Stimulated activated CD4-positive, alpha-beta T cell treated with anti-CD3 and anti-CD28 coated beads, Interleukin-12 subunit alpha, Interleukin-12 subunit beta, amount 100 ng/mL, for 24 hours (primary cell): ENCODE results near the gene SORCS1.

Source experiments
- DNase-seq, 2 experiments: peaks; one replicate each; pipeline ENCODE4 v3.0.0-alpha.2; 2020; ENCODE audit warnings: low read depth in 2 of 2

SORCS1 gene

DNA sequence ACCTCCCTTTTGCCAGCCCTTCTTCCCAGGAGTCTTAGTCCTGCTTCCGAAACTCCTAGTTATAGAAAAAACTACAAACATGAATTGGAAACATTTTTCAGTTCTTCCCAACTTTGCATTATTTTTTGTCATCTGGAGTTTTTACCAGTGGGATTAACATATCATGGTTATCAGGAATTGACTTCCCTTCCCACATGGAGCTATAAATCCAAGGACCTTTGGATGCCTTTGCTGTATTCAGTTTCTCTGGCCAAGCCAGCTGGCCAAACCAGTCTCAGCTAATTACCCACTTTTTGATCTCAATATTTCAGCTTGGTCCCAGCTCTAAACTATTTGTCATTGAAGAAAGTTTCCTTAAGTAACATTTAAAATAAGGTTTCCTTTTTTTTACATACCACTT lies 570.6 kb downstream of the SORCS1 start:
- DNase-seq, result no peak

DNA sequence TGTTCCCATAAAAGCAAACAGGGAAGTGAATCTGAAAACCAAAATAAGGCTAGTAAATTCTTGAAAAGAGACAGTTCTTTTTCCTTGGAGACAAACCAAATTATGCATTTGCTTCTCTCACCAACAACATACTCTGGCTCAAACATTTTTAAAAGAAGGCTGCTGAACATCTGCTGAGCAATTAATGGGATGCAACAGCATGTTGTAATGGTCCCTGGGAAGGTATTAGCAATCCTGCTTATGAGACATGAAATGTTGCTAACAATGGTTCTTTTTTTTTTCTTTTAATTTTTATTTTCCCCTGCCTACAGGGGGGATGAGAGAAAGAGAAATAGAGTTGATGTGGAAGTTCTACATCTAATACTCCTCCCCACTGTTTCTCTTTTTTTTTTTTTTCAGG lies 572.1 kb downstream of the SORCS1 start:
- no peak for DNase-seq

DNA sequence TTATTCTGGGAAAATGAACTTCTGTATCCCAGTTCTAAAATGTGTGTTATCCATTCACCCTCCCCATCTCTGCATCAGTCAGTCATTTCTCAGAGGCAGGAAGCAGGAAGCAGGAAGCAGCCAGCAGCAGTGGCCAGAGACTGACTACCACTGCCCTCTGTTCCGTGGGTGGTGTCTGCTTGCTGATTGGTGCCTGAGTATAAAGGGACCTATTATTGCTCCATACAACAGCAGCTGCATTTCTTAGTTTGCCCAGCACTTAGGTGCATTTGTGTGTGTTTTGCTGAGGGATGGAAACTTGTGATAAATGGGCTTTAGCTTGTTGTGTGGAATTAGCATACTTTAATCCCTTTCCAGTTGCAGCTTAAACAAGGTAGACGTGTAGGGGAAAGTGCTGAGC lies 582.2 kb downstream of the SORCS1 start:
- no peak for DNase-seq

- no peak for DNase-seq
Observed at GRCh38 chr10:106577756-106578155, 586.8 kb downstream of the SORCS1 start.

- DNase-seq, result no peak
Observed at GRCh38 chr10:106577266-106577665, 587.2 kb downstream of the SORCS1 start.

GRCh38 chr10:106576534-106576933 lies 588.0 kb downstream of the SORCS1 start:
- DNase-seq, result no peak

GRCh38 chr10:106573106-106573505 lies 591.4 kb downstream of the SORCS1 start:
- no peak for DNase-seq

DNA sequence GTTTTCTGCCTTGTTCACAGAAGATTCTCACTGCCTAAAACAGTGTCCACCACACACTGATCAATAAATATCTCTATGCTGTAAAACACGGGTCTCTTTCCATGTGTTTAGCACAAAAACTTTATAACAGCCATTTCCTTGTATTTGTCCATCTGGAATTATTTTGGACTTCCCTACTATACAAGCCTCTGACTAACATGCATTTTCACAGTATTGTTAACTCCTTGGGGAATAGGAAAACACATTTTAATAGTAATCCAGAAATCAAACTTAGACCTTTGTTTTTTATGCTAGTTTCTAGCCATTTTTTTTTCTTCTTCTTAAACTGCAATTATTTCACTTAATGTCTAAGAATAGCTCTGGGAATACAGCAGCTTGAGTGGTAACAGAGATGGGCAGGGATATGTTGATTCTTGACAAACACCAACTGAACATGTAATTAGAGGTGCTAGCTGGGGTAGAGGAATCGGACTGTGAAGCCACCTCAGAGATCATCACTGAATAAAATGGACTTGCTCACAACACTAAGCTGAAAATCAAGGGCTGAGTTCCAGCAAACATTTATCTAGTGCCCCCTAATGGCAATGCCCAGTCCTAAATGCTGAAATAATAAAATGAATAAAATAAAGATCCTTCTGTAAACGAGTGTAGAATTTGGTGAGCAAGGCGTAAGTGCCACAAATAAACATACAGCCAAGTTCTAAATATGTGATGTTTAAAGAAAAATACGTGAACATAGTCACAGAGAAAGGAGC lies 593.1 kb downstream of the SORCS1 start:
- no peak for DNase-seq

DNA sequence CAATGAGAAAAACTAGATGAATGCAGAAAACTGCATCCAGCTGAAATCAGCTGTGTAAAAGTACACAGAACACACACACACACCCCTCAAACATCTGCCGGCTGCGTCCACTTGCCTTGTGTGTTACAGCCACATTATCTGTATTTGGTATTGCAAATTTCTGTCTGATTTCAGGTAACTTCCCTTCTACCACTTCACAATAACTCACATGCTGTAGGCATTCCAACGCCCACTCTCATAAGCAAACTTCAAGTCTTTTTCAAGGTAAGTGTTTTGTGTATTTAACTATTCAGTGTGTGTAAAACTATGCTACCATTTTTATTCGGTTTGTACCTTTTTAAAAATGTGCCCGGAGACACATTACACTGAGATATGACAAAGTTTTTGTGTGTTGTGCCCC lies 594.2 kb downstream of the SORCS1 start:
- no peak for DNase-seq

DNA sequence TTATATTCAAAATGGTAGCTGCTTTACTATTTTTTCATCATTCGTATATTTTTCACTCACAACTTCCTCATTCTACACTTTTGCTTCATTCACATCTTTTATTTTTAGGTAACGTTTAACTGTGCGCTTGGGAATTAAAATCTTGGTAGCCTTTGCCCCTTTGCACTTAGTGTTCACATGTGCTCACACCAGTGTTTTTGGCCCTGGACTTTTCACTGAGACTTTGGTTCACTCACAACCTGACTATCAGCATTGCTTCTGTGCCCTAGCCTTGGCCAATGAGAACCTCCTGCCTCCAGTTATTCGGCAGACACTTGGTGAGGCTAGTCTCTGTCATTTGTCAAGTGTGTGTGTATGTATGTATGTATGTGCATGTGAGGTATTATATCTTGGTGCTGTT lies 596.9 kb downstream of the SORCS1 start:
- no peak for DNase-seq

DNA sequence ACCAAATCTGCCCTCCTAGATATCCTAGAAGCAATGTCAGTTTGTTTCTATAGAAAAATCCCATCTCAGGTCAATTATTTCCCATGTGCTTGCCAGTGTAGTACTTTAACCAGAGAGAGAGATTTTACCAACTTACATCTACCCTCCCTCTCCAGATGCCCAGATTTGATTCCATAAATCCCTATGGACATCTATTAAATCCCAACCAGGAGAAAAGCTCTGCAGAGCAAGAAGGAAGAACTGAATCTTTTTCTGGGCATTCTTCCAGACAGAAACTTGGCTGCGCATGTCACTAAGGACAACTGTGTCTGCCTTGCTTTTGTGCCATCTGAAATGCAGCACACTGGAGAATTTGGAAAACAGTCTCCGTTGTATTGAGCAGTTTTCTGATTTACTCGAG lies 597.6 kb downstream of the SORCS1 start:
- DNase-seq, result no peak

GRCh38 chr10:106565546-106565945 lies 599.0 kb downstream of the SORCS1 start:
- no peak for DNase-seq

DNA sequence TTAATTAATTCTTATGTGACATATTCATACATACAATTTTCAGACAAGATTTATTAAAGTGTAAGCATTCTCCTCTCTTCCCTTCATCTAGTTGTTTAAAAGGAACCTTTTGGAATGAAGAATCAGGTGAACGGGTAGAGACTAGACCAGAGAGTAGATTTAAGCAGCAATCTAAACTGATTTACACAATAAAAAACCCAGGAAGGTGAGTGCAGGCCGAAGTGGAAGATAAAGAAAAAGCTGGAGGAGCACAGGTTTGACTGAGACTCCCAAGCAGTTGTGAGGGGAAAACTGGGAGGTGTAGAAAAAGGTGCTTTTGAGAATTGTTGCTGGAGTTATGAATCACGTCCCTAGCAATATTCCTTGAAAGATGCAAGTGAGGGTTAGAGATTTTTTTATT lies 601.1 kb downstream of the SORCS1 start:
- no peak for DNase-seq

- no peak for DNase-seq
Observed at GRCh38 chr10:106560925-106561640, 603.4 kb downstream of the SORCS1 start.

DNA sequence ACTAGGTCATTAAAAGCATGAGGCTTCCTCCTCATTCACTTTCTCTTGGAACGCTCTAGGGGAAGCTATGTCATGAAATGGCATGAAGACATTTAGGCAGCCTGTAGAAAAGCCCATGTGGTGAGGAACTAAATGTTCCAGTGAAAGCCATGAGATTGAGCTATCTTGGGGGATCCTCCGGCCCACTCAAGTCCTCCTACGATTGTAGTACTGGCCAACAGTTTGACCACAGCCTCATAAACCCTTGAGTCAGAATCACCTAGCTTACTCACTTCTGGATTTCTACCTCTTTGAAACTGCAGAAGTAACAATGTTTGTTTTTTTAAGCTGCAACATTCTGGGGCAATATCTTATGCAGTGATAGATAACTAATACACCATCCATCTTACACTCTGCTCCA lies 605.1 kb downstream of the SORCS1 start:
- no peak for DNase-seq

DNA sequence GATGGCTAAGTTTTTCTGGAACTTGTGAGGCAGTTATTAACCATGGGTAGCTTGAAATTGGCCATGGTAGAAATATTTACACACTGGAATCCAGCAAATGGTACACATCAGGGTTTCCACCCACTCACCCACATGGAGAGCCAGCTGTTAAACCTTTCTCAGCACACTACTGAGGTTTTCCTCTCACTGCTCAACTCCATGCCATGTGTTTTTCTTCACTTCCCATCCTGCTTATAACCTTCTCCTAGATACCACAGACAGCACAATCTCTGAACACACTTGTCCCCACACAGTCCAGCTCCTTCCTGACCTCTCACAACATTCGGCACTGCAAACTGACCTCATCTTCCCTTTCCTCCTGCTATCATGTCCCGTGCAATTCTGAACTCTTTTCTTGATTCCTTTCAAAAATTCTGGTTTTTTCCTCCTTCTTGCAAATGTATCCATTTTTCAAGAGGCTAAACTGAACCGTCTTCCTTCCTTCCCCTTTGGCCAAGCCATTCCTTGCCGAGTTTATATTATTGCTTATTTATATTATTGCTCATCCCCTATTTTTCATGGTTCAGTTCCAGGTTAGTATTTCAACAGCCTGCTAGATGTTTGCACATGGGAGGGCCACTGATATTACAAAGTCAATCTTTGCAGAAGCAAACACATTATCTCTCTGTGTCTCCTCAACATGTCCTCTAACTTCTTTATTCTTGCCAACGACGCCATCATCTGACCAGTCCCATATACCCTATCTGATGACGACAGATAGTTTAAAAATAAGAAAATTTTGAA lies 606.4 kb downstream of the SORCS1 start:
- no peak for DNase-seq

- no peak for DNase-seq
Observed at GRCh38 chr10:106557053-106557452, 607.5 kb downstream of the SORCS1 start.

- DNase-seq, result no peak
Observed at GRCh38 chr10:106555599-106555998, 608.9 kb downstream of the SORCS1 start.

- no peak for DNase-seq
Observed at GRCh38 chr10:106551501-106552062, 612.9 kb downstream of the SORCS1 start.

DNA sequence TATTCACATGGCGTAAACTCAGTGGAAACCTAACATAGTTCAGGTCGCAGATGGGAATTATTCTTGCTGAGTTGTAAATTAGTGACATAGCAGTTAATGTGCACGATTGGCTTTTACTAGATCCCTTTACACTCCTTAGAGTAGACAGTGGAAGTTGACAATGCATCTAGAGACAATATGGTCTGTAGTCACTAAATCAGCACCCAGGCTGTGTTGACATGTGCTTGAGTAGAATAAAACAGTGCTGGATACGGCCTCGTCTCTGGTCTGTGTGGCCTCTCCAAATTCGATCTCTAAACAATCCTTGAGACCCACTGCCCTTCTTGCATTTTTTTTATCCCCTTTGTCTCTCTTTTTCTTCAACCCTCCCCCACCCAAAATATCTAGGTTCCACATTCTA lies 615.7 kb downstream of the SORCS1 start:
- DNase-seq, result no peak

- DNase-seq, result no peak
Observed at GRCh38 chr10:106547047-106547635, 617.4 kb downstream of the SORCS1 start.

- no peak for DNase-seq
Observed at GRCh38 chr10:106542461-106542860, 622.0 kb downstream of the SORCS1 start.
